ENCODE measurements around the gene SHLD1. TPM values are rescaled to one million over a fixed set of nuclear protein-coding genes. Genes with fewer than 3 reads are reported as not detected.

SHLD1 gene
- total and polyA plus RNA-seq, 2 donors (not counting 3 experiments of a cell fraction or from before 2014, with no cell fraction given): 4.7 to 6.3 TPM

- ChIA-PET CTCF (no interaction called here), POLR2A (interaction anchor here (1.4 kb wide), 1 partner anchor 9 kb away, joined by 3 read pairs; no protein-coding TSS in a partner anchor)
- Histone ChIP-seq H3K27me3 (ENCODE audit: control insufficient read depth in 2 of 2, insufficient read depth in 2 of 2, low read length in 2 of 2) (peaks cover 16 to 20% of the 10 kb centered on the region in 2 experiments), H3K4me2 (ENCODE audit: insufficient read depth, low read length) (no peak overlapping the region), H3K9me3 (replicated peaks; ENCODE audit: control insufficient read depth, insufficient read depth, low read length) (no peaks in the 10 kb centered on the region), H3K9me1 (replicated peaks; ENCODE audit: control insufficient read depth, extremely low read depth, insufficient read depth, low read length) (no peaks in the 10 kb centered on the region), H3K27ac (ENCODE audit: insufficient read depth, low read depth, low read length) (no peak overlapping the region), H4K20me1 (replicated peaks; ENCODE audit: control insufficient read depth, extremely low read depth, insufficient read depth, low read length) (no peaks in the 10 kb centered on the region), H3K36me3 (ENCODE audit: control insufficient read depth in 2 of 2, extremely low read depth in 1 of 2, insufficient read depth in 2 of 2, low read length in 2 of 2) (no peaks in the 10 kb centered on the region), H3K9ac (replicated peaks; ENCODE audit: extremely low read depth, insufficient read depth, low read length) (no peak overlapping the region), H2AFZ (ENCODE audit: low read depth, low read length) (no peak overlapping the region), H3K4me3 (replicated peaks in 1 of 3; ENCODE audit: insufficient read depth in 1 of 3, low read depth in 1 of 3, low read length in 3 of 3) (no peak overlapping the region), H3K79me2 (ENCODE audit: control insufficient read depth, insufficient read depth, low read length) (no peaks in the 10 kb centered on the region), H3K4me1 (ENCODE audit: control insufficient read depth, extremely low read depth, insufficient read depth, low read length) (no peaks in the 10 kb centered on the region)
- BruUV-seq (replicated peaks): no TSS peak
- DNase-seq (ENCODE audit: low read depth, low spot score) (peak; percentile 24), FAIRE-seq (peak; percentile 58)
- no peak for TF ChIP-seq POLR2AphosphoS5 (IDR thresholded peaks at IDR 0.05; ENCODE audit: insufficient read depth, low read depth, low read length)
- no peak for TF ChIP-seq MYC (IDR thresholded peaks at IDR 0.05; ENCODE audit: low read depth, low read length)
- no peak for TF ChIP-seq MAX (IDR thresholded peaks at IDR 0.05; ENCODE audit: insufficient read depth, insufficient read length)
- TF ChIP-seq JUN (IDR thresholded peaks at IDR 0.05; ENCODE audit: borderline replicate concordance, insufficient read depth, insufficient read length, low read depth): no peak
- TF ChIP-seq CTCF (IDR thresholded peaks at IDR 0.05; ENCODE audit: extremely low read depth in 1 of 2, insufficient read depth in 1 of 2, low read depth in 1 of 2, low read length in 2 of 2): no peak
- dilution Hi-C loops (cut with MboI; ENCODE audit: extremely low pct_ligation_motif_present, low sequenced_read_pairs): no loop called here
- intact Hi-C loops (cut with micrococcal nuclease): no loop called here
Observed at GRCh38 chr20:5734602-5735001, 15.6 kb upstream of the SHLD1 start.
